ENCODE measurements around the gene FAM53A. TPM values are rescaled to one million over a fixed set of nuclear protein-coding genes. Genes with fewer than 3 reads are reported as not detected.

The FAM53A gene
- 0.74 and 1.2 TPM in 2 replicates for polyA plus RNA-seq (2011; rRNA removed)
- 0.86 and 1.1 TPM in 2 replicates for polyA plus RNA-seq (2012; cell fraction: cytosol; rRNA removed)
- 3.6 and 3.7 TPM in 2 replicates for polyA plus RNA-seq (2012; cell fraction: nucleus; rRNA removed)
- 0.56 to 1.1 TPM (median 0.87 TPM) in 3 replicates for polyA plus RNA-seq (2017; fragmentation: RNase III; extraction: RNeasy Plus Mini Kit Qiagen cat#74134 plus additional on column Dnase treatment)
- 2.1 and 2.3 TPM in 2 replicates for polyA minus RNA-seq (2011; rRNA and poly(A)+ RNA removed)

- TF ChIP-seq EHF (CRISPR knock-in tag; IDR thresholded peaks at IDR 0.05) (no peak), MAZ (IDR thresholded peaks at IDR 0.05; ENCODE audit: borderline replicate concordance, low read depth, low read length) (no peak), NR3C1 (IDR thresholded peaks at IDR 0.05) (no peak), CBX8 (IDR thresholded peaks at IDR 0.05) (no peak), E2F6 (IDR thresholded peaks at IDR 0.05; ENCODE audit: borderline replicate concordance, low read depth) (peak; percentile 78), MAX (IDR thresholded peaks at IDR 0.05) (peak; percentile 85), HOXA7 (CRISPR knock-in tag; IDR thresholded peaks at IDR 0.05) (no peak), HOXB13 (CRISPR knock-in tag; IDR thresholded peaks at IDR 0.05; ENCODE audit: low read depth) (no peak), RNF2 (IDR thresholded peaks at IDR 0.05; ENCODE audit: borderline replicate concordance, low read depth) (peak; percentile 53; the same call in 1 of the 2 replicates), PBX3 (IDR thresholded peaks at IDR 0.05) (no peak), JUN (IDR thresholded peaks at IDR 0.05) (peak in 1 of 2 experiments; percentile 57; a peak in 1 of 5 replicates), ELK1 (IDR thresholded peaks at IDR 0.05; ENCODE audit: low read depth, low read length) (no peak), PHF8 (IDR thresholded peaks at IDR 0.05; ENCODE audit: borderline replicate concordance, low read depth) (peak; percentile 57; the same call in 1 of the 2 replicates), TFCP2L1 (CRISPR knock-in tag; IDR thresholded peaks at IDR 0.05) (no peak), CHD2 (IDR thresholded peaks at IDR 0.05; ENCODE audit: low read length, partially characterized antibody) (no peak), BCL3 (IDR thresholded peaks at IDR 0.05) (0 out of 3 replicates have a peak, but pooled peaks have one; percentile 50), REST (IDR thresholded peaks at IDR 0.05) (no peak)
- WGBS (ENCODE audit: missing lambda C conversion rate) = 39% methylated on average over 4 of the region's 118 CpGs
- FAIRE-seq (no peak), ATAC-seq (peak; percentile 82 to 85), DNase-seq (ENCODE audit: low read depth in 1 of 2, low spot score in 1 of 2) (peak; percentile 36 to 84)
- POLR2A ChIA-PET = no interaction called here
- CTCF ChIA-PET = no interaction called here
- Histone ChIP-seq H3K4me3 (peak within 1 kb of the TSS; percentile 54), H3K4me1 (peaks cover 10% of the 10 kb centered on the region; the same call in 1 of the 3 replicates), H3K27ac (peak within 1 kb of the TSS; percentile 71 to 89), H3K4me2 (peak within 1 kb of the TSS; percentile 75), H3K9me3 (no peaks in the 10 kb centered on the region)
Observed at GRCh38 chr4:1683736-1684505, at the start of gene FAM53A. Gene FAM53A, minus strand, starts transcription at chr4:1684313. Its CDS starts 15,572 bp downstream, at chr4:1668741.

Data from A549 (cell line).